Brain microvascular endothelial cell (primary cell): ENCODE measurements around the gene NOP9.

Source experiments
- DNase-seq: peaks from one replicate; pipeline ENCODE4 v3.0.0-alpha.2; 2020
- H3K27ac ChIP-seq: fragments of 250-450 bp; sonication (Bioruptor Pico); 2 replicates; pipeline ENCODE4 v1.5.1; 2020; ENCODE audit warnings: mild to moderate bottlenecking, moderate library complexity
- H3K27me3 ChIP-seq: fragments of 250-450 bp; sonication (Bioruptor Pico); replicated peaks from 2 replicates; pipeline ENCODE4 v1.5.1; 2020; ENCODE audit warnings: mild to moderate bottlenecking
- H3K36me3 ChIP-seq: fragments of 250-450 bp; sonication (Bioruptor Pico); replicated peaks from 2 replicates; pipeline ENCODE4 v1.5.1; 2020; ENCODE audit warnings: mild to moderate bottlenecking
- H3K4me3 ChIP-seq: 2 replicates; pipeline ENCODE4 v1.5.1; 2011; ENCODE audit warnings: low read depth, mild to moderate bottlenecking, control low read depth, low read length, moderate library complexity
- CTCF ChIP-seq: IDR thresholded peaks from 2 replicates; pipeline ENCODE4 v1.5.1; 2011; ENCODE audit warnings: low read depth, mild to moderate bottlenecking, moderate library complexity, low read length, control low read depth, inconsistent platforms; ENCODE audit errors: missing control alignments
- in situ Hi-C: cut with HindIII; loops from 2 replicates; pipeline ENCODE4 v1.10.0; 2017; ENCODE audit warnings: low sequenced_read_pairs, low pct_ligation_motif_present

Gene NOP9

DNA sequence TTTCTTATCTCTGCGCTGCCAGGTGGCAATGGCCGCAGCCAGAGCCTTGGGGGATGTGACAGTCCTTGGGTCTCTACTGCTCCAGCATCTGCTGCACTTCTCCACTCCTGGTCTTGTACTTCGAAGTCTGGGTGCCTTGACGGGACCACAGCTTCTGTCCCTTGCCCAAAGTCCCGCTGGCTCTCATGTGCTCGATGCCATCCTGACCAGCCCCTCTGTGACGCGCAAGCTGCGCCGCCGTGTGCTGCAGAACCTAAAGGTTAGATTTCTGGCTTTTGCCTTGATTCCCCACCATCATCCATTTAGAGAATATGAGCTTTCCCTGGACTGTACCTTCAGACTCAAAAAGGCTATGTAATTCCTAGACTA lies 4.4 kb downstream of the NOP9 start:
- no peak overlapping the region for H3K4me3 ChIP-seq
- no peak for TF ChIP-seq CTCF
- DNase-seq = no peak
- in situ Hi-C loops = no loop called here
- H3K27ac ChIP-seq = no peak overlapping the region
- H3K27me3 ChIP-seq = no peaks in the 10 kb centered on the region
- H3K36me3 ChIP-seq = peaks cover 50% of the 10 kb centered on the region

DNA sequence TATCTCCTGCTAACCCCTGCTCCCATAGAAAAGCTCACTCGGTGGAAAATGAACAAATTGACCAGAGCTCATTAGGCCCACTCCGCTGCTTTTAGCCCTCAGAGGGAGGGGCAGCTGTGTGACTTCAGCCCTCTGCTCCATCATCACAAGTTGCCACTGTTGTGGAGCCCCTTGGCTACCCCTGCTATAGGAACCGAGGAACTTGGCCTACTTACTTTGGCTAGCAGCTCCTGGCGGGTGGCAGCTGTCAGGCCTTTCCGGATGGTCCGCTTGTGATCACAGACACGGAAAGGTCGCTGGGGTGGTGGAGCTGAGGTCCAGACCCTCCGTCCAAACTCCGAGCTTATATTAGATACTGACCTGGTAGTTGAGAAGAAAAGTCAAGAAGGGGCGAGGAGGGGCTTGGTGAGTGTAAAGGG lies 7.5 kb downstream of the NOP9 start:
- DNase-seq = no peak
- in situ Hi-C loops = no loop called here
- no peak for TF ChIP-seq CTCF
- Histone ChIP-seq H3K4me3 (no peak overlapping the region), H3K27me3 (no peaks in the 10 kb centered on the region), H3K27ac (no peak overlapping the region), H3K36me3 (peaks cover 42% of the 10 kb centered on the region)

- TF ChIP-seq CTCF = peak; percentile 98
- no peaks in the 10 kb centered on the region for H3K27me3 ChIP-seq
- no peak within 1 kb of the TSS for H3K4me3 ChIP-seq
- in situ Hi-C loops = no loop called here
- peak; percentile 55 for DNase-seq
- H3K27ac ChIP-seq = no peak within 1 kb of the TSS
- peaks cover 36% of the 10 kb centered on the region for H3K36me3 ChIP-seq
Measured at GRCh38 chr14:24307575-24308341, 8.1 kb downstream of the NOP9 start, which contains the start of gene CIDEB. CIDEB (minus strand) TSS chr14:24307977; CDS start chr14:24307858, 119 bp downstream.

GRCh38 chr14:24308342-24309124 lies 8.9 kb downstream of the NOP9 start:
- Histone ChIP-seq H3K4me3 (no peak overlapping the region), H3K36me3 (peaks cover 30% of the 10 kb centered on the region), H3K27me3 (no peaks in the 10 kb centered on the region), H3K27ac (no peak overlapping the region)
- in situ Hi-C loops = no loop called here
- DNase-seq = no peak
- TF ChIP-seq CTCF = no peak

DNA sequence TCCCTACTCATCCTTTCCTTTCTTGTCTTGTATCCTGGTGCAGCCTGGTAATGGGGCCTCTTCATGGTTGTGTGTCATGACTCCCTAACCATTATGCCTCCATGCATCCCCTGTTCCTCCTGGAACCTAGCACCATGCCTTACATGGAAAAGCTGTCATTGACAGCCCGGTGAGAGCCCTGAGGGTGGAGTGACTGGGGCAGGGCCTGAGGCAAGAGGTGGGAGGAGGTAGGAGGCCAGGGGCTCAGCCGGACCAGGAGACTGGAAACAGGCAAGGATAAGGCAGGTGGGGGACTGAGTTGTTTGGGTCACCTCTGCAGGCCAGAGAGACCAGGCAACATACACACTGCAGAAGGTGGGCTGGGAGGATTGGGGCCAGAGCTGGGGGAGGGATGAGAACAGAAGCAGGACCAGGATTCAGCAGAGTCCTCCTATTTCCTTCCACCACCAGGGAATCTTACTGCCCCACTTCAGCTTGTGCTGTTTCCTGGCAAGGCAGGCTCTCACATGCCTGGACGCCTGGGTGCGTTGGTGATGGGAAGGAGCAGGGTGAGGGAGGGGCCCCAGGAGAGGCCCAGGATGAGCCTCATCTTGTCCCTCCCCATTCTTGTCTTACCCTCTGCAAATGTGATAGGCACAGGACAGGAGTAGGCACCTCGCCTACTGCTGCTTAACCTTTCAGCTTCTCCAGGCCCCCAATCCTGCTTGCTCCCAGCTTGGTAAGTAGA lies 10.1 kb downstream of the NOP9 start, which contains the start of gene LTB4R2:
TSS of gene LTB4R2 (plus strand) at position 603 of the 727 bp plus-strand sequence. CDS start 525 bp downstream, outside the sequence.
- in situ Hi-C loops = no loop called here
- peak within 1 kb of the TSS; percentile 45 for H3K4me3 ChIP-seq
- no peak for TF ChIP-seq CTCF
- H3K27me3 ChIP-seq = no peaks in the 10 kb centered on the region
- no peak for DNase-seq
- no peak within 1 kb of the TSS for H3K27ac ChIP-seq
- H3K36me3 ChIP-seq = peaks cover 18% of the 10 kb centered on the region
